NT2/D1 (cell line): ENCODE data around the gene SLC18A3.

Experiments used
- SUZ12 ChIP-seq: IDR thresholded peaks from 2 replicates; pipeline ENCODE4 v1.6.1; 2011; ENCODE audit not compliant: insufficient read length, insufficient read depth; ENCODE audit errors: extremely low read depth
- ZNF274 ChIP-seq: IDR thresholded peaks from 2 replicates; pipeline ENCODE4 v1.6.1; 2011; ENCODE audit warnings: mild to moderate bottlenecking, low read depth, low read length

DNA sequence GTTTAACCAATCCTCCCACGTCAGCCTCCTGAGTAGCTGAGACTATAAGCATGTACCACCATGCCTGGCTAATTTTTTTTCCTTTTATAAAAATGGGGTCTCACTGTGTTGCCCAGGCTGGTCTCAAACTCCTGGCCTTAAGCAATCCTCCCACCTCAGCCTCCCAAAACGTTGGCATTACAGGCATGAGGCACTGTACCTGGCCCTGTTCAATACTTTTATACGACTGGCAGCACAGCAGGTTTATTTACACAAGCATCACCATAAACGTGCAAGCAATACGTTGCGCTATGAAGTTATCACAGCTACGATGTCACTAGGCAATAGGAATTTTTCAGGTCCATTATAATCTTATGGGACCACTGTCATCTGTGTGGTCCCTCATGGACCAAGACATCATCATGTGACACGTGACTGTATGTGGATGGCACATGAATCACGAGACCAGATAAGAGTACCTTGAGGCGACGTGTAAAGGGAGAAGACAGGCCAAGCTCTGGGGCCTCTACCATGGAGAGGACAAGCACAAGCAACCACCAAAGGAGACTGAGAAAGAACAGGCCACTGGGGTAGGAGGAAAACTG lies 34.5 kb upstream of the SLC18A3 start:
- TF ChIP-seq ZNF274 (no peak), SUZ12 (no peak)
